Measurements from ENCODE around the gene ADARB1.

The ADARB1 gene

DNA sequence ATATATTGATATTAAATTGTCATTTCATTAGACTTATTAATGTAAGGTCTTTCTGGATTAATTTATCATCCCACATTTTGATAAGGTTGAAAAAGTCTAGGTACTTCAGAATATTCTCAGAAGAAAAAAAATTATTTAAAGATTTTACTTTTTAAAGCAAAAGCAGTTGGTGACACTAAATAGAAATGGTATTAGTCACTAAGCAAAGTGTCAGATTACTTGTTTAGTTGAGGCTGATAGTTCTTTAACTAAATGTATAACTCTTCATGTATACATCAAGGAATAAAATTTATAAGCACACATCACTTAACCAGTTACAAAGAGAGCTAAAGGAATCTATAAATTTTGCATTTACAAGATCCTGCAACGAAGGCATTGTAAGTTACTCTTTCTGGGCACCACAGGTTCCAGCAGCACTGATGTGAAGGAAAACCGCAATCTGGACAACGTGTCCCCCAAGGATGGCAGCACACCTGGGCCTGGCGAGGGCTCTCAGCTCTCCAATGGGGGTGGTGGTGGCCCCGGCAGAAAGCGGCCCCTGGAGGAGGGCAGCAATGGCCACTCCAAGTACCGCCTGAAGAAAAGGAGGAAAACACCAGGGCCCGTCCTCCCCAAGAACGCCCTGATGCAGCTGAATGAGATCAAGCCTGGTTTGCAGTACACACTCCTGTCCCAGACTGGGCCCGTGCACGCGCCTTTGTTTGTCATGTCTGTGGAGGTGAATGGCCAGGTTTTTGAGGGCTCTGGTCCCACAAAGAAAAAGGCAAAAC lies 101.1 kb downstream of the ADARB1 start:
- TF ChIP-seq, protein P1, sequence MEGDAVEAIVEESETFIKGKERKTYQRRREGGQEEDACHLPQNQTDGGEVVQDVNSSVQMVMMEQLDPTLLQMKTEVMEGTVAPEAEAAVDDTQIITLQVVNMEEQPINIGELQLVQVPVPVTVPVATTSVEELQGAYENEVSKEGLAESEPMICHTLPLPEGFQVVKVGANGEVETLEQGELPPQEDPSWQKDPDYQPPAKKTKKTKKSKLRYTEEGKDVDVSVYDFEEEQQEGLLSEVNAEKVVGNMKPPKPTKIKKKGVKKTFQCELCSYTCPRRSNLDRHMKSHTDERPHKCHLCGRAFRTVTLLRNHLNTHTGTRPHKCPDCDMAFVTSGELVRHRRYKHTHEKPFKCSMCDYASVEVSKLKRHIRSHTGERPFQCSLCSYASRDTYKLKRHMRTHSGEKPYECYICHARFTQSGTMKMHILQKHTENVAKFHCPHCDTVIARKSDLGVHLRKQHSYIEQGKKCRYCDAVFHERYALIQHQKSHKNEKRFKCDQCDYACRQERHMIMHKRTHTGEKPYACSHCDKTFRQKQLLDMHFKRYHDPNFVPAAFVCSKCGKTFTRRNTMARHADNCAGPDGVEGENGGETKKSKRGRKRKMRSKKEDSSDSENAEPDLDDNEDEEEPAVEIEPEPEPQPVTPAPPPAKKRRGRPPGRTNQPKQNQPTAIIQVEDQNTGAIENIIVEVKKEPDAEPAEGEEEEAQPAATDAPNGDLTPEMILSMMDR (conservative IDR thresholded peaks at IDR 0.05), result no peak
- H3K27ac ChIP-seq, result no peak overlapping the region

GRCh38 chr21:45176141-45176540 lies 101.8 kb downstream of the ADARB1 start:
- no peak overlapping the region for H3K27ac ChIP-seq
- TF ChIP-seq, protein P1 (conservative IDR thresholded peaks at IDR 0.05), result no peak

GRCh38 chr21:45177039-45177438 lies 102.7 kb downstream of the ADARB1 start:
- TF ChIP-seq, protein P1 (conservative IDR thresholded peaks at IDR 0.05), result no peak
- H3K27ac ChIP-seq, result no peak overlapping the region

DNA sequence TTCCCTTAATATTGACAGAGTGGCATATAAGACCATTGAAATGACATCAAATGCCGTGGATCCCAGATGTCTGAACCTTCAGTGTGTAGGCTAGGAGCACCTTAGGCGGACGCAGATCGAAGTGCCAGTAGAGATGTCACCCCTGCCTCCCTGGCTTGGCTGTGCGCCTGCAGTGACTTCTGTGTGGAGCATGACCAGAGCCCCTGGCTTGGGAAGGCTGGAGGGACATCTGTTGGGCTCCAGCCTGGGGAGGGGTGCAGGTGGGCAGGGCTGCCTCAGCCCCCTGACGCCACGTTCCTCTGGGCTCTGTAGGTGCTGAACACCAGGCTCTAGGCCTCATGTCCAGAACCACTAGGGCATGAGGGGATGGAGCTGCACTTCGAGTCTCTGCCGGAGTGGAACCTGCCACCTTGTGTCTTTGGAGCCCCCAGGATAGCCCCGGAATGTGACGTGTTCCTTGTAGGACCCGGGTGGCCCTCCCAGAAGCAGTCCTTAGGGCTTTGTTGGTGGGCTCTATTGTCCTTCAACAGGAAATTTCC lies 103.8 kb downstream of the ADARB1 start:
- TF ChIP-seq, protein P1 (conservative IDR thresholded peaks at IDR 0.05), result no peak
- H3K27ac ChIP-seq, result no peak overlapping the region

DNA sequence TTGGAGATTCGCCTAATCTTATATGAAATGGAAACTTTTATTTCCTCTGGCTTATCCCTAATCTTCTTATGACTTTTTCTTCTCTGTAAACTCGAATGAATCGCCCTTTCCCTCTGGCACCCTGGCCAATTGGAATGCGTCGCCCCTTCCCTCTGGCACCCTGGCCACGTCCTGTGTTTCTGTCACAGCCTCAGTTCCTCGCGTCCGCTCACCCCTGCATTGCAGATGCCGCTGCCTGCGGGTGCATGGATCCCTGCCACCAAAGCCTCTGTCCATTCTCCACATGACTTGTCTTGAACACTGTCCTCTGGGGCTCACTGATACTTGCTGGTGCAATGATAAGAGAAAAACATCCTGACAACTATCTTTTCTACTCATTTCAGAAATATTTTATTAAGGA lies 104.6 kb downstream of the ADARB1 start:
- TF ChIP-seq, protein P1 (conservative IDR thresholded peaks at IDR 0.05), result no peak
- H3K27ac ChIP-seq, result no peak overlapping the region

GRCh38 chr21:45179568-45180245 lies 105.3 kb downstream of the ADARB1 start:
- no peak overlapping the region for H3K27ac ChIP-seq
- TF ChIP-seq, protein P1 (conservative IDR thresholded peaks at IDR 0.05), result no peak

GRCh38 chr21:45180246-45180599 lies 105.8 kb downstream of the ADARB1 start:
- H3K27ac ChIP-seq, result no peak overlapping the region
- TF ChIP-seq, protein P1 (conservative IDR thresholded peaks at IDR 0.05), result no peak

Measured in VCaP (cell line).